ENCODE data around the gene LSM3.

The LSM3 gene

GRCh38 chr3:14242490-14243311, 64.1 kb downstream of the LSM3 start:
- DNase-seq (ENCODE audit: low spot score), result no peak

DNA sequence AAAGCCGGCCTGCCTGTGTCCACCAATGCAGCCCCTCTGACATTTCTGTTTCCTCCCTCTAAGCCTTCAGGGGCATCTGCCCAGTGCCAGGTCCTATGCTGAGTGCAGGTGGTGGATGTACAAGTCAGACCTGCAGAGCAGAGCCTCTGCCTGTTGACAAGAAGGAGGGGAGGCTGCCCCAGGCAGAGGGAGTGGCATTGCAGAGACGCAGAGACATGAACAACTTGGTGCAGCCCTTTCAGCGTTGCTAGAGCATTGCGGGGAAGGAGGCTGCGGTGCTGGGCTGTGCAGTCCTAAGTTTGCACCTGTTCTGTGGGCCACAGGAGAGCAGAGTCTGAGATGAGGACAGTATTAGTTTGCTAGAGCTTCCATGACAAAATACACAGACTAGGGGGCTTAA, 65.2 kb downstream of the LSM3 start:
- no peak for DNase-seq (ENCODE audit: low spot score)

DNA sequence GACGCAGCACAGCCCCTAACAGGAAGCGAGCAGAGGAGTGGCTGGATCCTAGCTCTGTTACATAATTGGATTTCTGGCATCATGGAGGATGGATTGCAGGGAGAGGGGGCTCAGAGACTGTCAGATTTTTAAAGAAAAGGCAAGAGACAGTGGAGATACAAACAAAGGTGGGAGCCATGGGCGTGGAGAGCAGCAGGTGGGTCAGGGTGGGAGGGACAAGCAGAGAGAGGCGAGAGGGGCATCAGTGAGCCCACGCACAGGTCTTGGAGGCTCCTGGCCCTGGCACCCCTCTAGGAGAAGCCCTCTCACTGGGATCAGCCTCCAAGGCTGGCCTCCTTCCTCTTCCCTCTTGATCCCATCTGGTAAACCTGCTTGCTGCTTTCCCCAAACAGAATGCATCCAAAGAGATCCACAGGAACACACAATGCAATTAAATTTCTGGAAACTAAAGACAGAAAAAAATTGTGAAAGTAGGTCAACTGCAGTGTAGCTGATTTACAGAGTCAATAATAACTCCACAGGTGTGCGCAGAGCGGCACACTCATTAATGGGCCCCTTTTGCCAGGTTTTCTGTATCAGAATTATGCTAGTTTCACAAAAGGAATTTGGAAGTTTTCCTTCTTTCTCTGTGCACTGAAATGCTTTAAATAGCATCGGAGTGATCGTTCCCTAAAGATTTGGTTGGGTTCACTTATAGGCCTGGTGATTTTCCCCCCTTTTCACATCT, 66.1 kb downstream of the LSM3 start:
- DNase-seq (ENCODE audit: low spot score), result no peak

DNA sequence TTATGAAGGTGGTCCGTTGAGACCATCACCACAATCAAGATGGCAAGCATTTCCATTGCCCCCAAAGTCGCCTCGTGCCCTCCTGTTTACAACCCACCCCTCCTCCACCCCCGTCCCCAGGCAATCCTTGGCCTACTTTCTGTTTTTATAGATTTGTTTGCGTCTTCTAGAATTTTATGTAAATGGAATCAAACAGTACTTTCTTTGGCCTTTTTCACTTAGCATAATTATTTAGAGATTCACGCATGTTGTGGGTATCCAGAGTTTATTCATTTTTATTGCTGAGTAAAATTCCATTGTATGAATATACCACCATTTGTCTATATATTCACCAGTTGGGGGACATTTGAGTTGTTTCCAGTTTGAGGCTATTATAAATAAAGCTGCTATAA, 66.6 kb downstream of the LSM3 start:
- DNase-seq (ENCODE audit: low spot score), result no peak

DNA sequence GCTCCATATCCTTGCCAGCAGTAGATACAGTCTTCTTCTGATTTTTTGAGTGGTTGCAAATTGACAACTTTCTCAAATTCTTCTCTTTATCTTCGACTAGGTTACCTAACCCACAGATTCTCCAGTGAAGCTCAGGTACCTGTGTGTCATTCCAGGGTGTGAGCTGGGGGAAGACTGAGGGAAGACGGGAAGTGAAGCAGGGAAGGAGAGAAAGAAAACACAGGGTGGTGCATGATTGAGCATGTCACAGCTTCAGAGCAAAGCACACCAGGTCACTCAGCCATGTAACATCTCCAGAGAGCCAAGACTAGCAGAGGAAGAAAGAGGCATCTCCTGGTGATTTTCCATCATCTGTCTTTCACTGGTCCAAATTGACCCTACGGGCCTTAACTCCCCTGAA, 67.2 kb downstream of the LSM3 start:
- DNase-seq (ENCODE audit: low spot score), result no peak

DNA sequence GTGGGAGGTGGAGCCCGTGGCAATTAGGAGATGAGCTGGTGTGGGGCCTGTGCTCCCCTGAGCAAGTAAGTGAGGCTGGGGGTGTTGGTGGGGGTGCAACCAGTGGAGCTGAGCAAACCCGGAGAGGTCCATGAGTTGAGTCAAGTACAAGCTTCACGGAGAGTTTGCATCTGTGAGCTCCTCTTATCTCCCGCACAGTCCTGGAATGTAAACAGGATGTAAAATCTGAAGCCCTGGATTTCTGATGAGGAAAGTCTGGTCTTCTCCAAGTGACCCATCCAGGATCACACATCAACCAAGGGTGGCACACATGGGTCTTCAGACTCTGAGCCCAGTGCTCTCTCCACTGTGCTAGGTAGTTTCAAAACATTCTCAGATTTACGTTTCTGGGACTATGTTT, 67.8 kb downstream of the LSM3 start:
- no peak for DNase-seq (ENCODE audit: low spot score)

DNA sequence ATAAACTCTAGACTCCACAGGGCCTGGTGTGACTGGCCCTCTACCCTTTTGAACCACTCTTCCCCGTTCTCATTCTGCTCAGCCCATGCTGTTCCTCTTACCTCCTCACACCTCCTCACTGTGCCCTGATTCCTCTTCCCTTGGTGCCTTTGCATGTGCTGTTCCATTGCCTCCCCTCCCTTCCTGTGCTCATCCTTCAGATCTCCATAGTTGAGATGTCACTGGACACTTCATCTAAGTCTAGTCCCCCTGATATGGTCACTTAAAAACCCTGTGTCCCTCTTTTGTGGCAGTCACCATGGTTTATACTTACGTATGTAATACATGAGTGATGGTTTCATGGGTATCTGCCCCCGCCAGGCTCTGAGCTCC, 69.8 kb downstream of the LSM3 start:
- DNase-seq (ENCODE audit: low spot score), result no peak

GRCh38 chr3:14248849-14249523, 70.4 kb downstream of the LSM3 start:
- DNase-seq (ENCODE audit: low spot score), result no peak

Data from HuH-7.5 (cell line).